ENCODE data around the gene GRK6. TPM values are rescaled to one million over a fixed set of nuclear protein-coding genes. Genes with fewer than 3 reads are reported as not detected.
A peak's percentile ranks its signal among the peaks of the same experiment; 100 is the strongest.

Gene GRK6
- total and polyA plus RNA-seq, 11 donors: 6.8 to 33.2 (median 17.3) TPM

- peak overlapping the region in 1 of 12 donors; percentile 67 for H3K27ac ChIP-seq
- no peak for DNase-seq
- TF ChIP-seq, protein P1, sequence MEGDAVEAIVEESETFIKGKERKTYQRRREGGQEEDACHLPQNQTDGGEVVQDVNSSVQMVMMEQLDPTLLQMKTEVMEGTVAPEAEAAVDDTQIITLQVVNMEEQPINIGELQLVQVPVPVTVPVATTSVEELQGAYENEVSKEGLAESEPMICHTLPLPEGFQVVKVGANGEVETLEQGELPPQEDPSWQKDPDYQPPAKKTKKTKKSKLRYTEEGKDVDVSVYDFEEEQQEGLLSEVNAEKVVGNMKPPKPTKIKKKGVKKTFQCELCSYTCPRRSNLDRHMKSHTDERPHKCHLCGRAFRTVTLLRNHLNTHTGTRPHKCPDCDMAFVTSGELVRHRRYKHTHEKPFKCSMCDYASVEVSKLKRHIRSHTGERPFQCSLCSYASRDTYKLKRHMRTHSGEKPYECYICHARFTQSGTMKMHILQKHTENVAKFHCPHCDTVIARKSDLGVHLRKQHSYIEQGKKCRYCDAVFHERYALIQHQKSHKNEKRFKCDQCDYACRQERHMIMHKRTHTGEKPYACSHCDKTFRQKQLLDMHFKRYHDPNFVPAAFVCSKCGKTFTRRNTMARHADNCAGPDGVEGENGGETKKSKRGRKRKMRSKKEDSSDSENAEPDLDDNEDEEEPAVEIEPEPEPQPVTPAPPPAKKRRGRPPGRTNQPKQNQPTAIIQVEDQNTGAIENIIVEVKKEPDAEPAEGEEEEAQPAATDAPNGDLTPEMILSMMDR (IDR thresholded peaks at IDR 0.05): no peak
- TF ChIP-seq POLR2A (IDR thresholded peaks at IDR 0.05): no peak
- H3K4me1 ChIP-seq: peaks cover 0 to 11% (median 0%) of the 10 kb centered on the region in 12 donors
- no peaks in the 10 kb centered on the region for H3K27me3 ChIP-seq
- H3K9me3 ChIP-seq: no peaks in the 10 kb centered on the region
- intact Hi-C loops (cut with DNase I): no loop called here
- 91 to 94% (median 93%) methylated on average over 8 of the region's 8 CpGs for whole genome bisulfite sequencing, 4 donors
- H3K4me3 ChIP-seq: no peak overlapping the region
- H3K36me3 ChIP-seq: peaks cover 0 to 89% (median 82%) of the 10 kb centered on the region in 9 donors
- ATAC-seq: no peak
Observed at GRCh38 chr5:177487144-177487543, 60.7 kb downstream of the GRK6 start.

- TF ChIP-seq, protein P1 (IDR thresholded peaks at IDR 0.05): no peak
- no peak for TF ChIP-seq POLR2A (IDR thresholded peaks at IDR 0.05)
- DNase-seq (no peak), ATAC-seq (no peak)
- Histone ChIP-seq H3K27me3 (no peaks in the 10 kb centered on the region), H3K9me3 (no peaks in the 10 kb centered on the region), H3K36me3 (peaks cover 0 to 94% (median 87%) of the 10 kb centered on the region in 9 donors), H3K4me3 (no peak overlapping the region), H3K27ac (peak overlapping the region in 1 of 12 donors; percentile 67), H3K4me1 (peaks cover 0 to 19% (median 4%) of the 10 kb centered on the region in 12 donors)
- 87 to 93% (median 93%) methylated on average over 15 of the region's 15 CpGs for WGBS, 4 donors
- intact Hi-C loops (cut with DNase I): no loop called here
Observed at GRCh38 chr5:177487975-177488374, 61.5 kb downstream of the GRK6 start.

- H3K27me3 ChIP-seq: no peaks in the 10 kb centered on the region
- H3K9me3 ChIP-seq: no peaks in the 10 kb centered on the region
- H3K4me1 ChIP-seq: peaks cover 0 to 31% (median 17%) of the 10 kb centered on the region in 12 donors
- DNase-seq (peak in 1 of 5 donors; percentile 67), ATAC-seq (no peak)
- 80 to 87% (median 84%) methylated on average over 25 to 26 of the region's 26 CpGs for WGBS, 4 donors
- intact Hi-C loops (cut with DNase I): no loop called here
- H3K4me3 ChIP-seq: no peak overlapping the region
- peak overlapping the region in 1 of 12 donors; percentile 96 for H3K27ac ChIP-seq
- no peak for TF ChIP-seq POLR2A (IDR thresholded peaks at IDR 0.05)
- TF ChIP-seq, protein P1 (IDR thresholded peaks at IDR 0.05): no peak
- H3K36me3 ChIP-seq: peaks cover 0 to 95% (median 81%) of the 10 kb centered on the region in 9 donors
Observed at GRCh38 chr5:177489119-177489716, 62.7 kb downstream of the GRK6 start.

DNA sequence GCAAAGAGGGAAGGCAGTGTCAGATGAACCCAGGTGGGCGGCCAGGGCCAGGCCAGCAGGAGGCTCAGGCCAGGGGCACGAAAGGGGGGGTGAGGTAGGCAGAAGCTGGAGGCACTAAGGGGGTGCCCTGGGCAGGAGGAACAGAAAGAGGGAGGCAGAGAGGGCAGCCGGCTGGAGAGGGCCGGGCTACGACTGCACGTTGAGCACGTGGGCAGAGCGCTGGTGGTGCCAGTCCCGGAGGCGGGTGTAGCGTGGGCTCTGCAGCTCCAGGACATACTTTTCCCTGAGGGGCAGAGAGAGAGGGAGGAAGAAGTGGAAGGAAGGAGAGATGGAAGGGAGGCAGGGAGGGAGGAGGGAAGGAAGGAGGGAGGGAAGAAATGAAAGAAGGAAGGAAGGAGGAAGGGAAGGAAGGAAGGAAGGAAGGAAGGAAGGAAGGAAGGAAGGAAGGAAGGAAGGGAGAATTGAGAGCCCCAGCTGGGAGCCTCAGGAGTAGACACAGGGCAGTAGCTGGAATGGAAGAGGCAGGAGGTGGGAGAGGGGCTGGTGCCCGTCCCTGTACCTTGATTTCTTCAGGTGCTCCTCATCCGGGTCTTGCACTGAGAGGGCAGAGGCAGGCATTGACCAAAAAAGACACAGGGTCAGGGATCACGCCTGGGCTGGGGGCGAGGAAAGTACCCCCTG is 64.0 kb downstream of the GRK6 start:
- no peak for ATAC-seq
- intact Hi-C loops (cut with DNase I): no loop called here
- H3K36me3 ChIP-seq: peaks cover 0 to 86% (median 74%) of the 10 kb centered on the region in 9 donors
- H3K4me1 ChIP-seq: peaks cover 3 to 40% (median 29%) of the 10 kb centered on the region in 12 donors
- H3K4me3 ChIP-seq: no peak overlapping the region
- TF ChIP-seq, protein P1 (IDR thresholded peaks at IDR 0.05): no peak
- no peak for TF ChIP-seq POLR2A (IDR thresholded peaks at IDR 0.05)
- no peaks in the 10 kb centered on the region for H3K27me3 ChIP-seq
- no peak for DNase-seq
- WGBS, 4 donors: 78 to 93% (median 89%) methylated on average over 15 of the region's 15 CpGs
- peak overlapping the region in 1 of 12 donors; percentile 96 for H3K27ac ChIP-seq
- no peaks in the 10 kb centered on the region for H3K9me3 ChIP-seq

Data from heart left ventricle (tissue), 16 donors.